PFSK-1 (cell line): ENCODE data around the gene HOXC11.

ENCODE experiments used
- FOXP2 ChIP-seq: optimal IDR thresholded peaks from 2 replicates; pipeline ENCODE3; 2011; ENCODE audit warnings: borderline replicate concordance, control low read depth, inconsistent platforms; ENCODE audit not compliant: insufficient read depth; ENCODE audit errors: extremely low read length, extremely low read depth
- POLR2AphosphoS5 ChIP-seq: IDR thresholded peaks from 2 replicates; pipeline ENCODE4 v1.6.1; 2012; ENCODE audit warnings: low read depth, mild to moderate bottlenecking, control low read depth, low read length, moderate library complexity
- SIN3A ChIP-seq: IDR thresholded peaks from 2 replicates; pipeline ENCODE4 v1.6.1; 2012; ENCODE audit warnings: mild to moderate bottlenecking, low read length, moderate library complexity, borderline replicate concordance; ENCODE audit not compliant: insufficient read depth
- TAF1 ChIP-seq: IDR thresholded peaks from 2 replicates; pipeline ENCODE4 v1.6.1; 2012; ENCODE audit warnings: low read length, control low read depth, borderline replicate concordance; ENCODE audit not compliant: insufficient read depth
- TF ChIP-seq, protein P1 (sequence below), 2 experiments: IDR thresholded peaks; 2 replicates each; pipeline versions ENCODE4 v1.6.1 to v1.8.0; 2011 to 2012; ENCODE audit warnings: low read depth in 2 of 2, low read length in 2 of 2, control low read depth in 1 of 2, inconsistent platforms in 1 of 2, mild to moderate bottlenecking in 1 of 2, moderate library complexity in 1 of 2; ENCODE audit not compliant: insufficient read depth in 1 of 2

HOXC11 gene

DNA sequence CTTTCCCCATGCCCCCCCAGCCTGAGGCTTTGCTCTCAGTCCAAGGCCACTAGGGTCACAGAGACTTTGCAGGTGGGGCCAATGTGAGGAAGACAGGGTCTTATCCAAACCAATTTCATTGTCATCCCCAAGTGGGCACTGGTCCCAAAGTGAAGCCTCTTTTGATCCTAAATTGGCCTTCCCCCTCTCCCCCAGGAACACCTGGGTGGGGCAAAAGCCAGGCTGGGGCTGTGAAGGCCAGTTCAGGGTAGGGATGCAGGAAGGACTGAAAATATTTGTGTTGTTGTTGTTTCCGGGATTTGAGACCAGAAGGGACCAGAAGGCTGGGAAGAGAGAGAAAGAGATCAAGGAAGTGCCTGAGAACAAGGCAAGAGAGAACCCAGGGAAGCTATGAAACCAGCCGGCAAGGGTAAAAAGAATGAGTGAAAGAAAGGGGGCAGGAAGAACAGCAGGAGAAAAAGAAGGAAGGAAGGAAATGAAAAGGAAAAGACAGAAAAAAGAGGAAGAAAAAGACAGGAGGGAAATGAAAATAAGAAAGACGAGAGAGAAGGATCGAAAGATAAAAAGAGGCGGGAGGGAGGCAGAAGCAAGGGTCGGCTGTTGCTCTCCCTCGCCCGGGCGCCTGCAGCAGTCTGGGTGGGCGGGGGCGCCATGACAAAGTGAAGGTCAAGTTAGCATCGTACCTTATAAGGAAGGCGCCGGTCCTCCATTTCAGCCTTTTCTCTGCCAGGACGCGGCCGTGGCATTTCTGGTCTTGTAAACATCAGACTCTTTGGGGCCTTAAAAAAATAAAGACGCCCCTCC is 7.4 kb upstream of the HOXC11 start:
- TF ChIP-seq FOXP2 (no peak), TAF1 (no peak), SIN3A (no peak), POLR2AphosphoS5 (no peak)
- TF ChIP-seq, protein P1, sequence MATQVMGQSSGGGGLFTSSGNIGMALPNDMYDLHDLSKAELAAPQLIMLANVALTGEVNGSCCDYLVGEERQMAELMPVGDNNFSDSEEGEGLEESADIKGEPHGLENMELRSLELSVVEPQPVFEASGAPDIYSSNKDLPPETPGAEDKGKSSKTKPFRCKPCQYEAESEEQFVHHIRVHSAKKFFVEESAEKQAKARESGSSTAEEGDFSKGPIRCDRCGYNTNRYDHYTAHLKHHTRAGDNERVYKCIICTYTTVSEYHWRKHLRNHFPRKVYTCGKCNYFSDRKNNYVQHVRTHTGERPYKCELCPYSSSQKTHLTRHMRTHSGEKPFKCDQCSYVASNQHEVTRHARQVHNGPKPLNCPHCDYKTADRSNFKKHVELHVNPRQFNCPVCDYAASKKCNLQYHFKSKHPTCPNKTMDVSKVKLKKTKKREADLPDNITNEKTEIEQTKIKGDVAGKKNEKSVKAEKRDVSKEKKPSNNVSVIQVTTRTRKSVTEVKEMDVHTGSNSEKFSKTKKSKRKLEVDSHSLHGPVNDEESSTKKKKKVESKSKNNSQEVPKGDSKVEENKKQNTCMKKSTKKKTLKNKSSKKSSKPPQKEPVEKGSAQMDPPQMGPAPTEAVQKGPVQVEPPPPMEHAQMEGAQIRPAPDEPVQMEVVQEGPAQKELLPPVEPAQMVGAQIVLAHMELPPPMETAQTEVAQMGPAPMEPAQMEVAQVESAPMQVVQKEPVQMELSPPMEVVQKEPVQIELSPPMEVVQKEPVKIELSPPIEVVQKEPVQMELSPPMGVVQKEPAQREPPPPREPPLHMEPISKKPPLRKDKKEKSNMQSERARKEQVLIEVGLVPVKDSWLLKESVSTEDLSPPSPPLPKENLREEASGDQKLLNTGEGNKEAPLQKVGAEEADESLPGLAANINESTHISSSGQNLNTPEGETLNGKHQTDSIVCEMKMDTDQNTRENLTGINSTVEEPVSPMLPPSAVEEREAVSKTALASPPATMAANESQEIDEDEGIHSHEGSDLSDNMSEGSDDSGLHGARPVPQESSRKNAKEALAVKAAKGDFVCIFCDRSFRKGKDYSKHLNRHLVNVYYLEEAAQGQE (IDR thresholded peaks at IDR 0.05; ENCODE audit: insufficient read depth in 1 of 2, low read depth in 2 of 2, low read length in 2 of 2) = no peak

DNA sequence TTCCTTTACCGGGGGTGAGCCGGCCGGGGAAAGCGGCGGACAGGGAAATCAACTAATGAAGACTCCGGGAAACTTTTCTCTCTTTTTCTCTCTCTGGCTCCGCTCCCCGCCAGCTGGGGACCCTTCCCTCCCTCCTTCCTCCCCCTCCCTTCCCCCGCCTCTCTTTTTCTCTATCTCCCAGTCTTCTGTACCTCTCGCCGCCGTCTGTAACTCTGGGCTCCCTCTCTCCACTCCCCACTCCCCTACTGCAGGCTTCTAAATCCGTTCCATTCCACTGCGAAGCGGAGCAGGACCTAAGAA is 6.9 kb upstream of the HOXC11 start:
- no peak for TF ChIP-seq SIN3A
- TF ChIP-seq, protein P1 (IDR thresholded peaks at IDR 0.05; ENCODE audit: insufficient read depth in 1 of 2, low read depth in 2 of 2, low read length in 2 of 2) = no peak
- no peak for TF ChIP-seq TAF1
- no peak for TF ChIP-seq FOXP2
- TF ChIP-seq POLR2AphosphoS5 = no peak

- TF ChIP-seq FOXP2 = no peak
- no peak for TF ChIP-seq POLR2AphosphoS5
- TF ChIP-seq, protein P1 (IDR thresholded peaks at IDR 0.05; ENCODE audit: insufficient read depth in 1 of 2, low read depth in 2 of 2, low read length in 2 of 2) = no peak
- no peak for TF ChIP-seq SIN3A
- TF ChIP-seq TAF1 = no peak
Observed at GRCh38 chr12:53966385-53967133, 6.4 kb upstream of the HOXC11 start.

DNA sequence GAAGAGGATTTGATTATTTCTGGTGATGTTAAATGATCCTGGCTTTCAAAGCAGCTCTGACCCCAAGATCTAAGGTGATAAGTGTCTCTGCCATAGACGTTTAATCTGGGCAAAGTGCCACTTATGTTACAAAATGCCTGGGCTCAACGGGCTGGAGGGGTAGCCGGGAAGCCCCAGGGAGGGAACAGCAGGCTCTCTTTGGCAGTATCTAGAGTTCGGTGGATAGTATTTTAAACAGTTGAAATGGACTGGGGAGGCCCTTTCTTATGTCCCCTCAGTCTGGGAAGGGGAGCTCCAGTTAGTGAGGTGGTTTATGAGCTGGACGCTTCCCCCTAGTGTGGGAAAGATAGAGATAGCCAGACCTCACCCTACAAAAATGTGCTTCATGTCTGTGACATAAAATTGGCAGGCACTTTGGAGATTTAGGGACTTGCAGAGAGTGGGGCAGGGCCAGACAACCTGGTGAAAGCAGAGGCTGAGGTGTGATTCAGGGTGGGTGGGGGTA is 5.5 kb upstream of the HOXC11 start:
- TF ChIP-seq FOXP2 (no peak), TAF1 (no peak), POLR2AphosphoS5 (no peak), SIN3A (no peak)
- TF ChIP-seq, protein P1 (IDR thresholded peaks at IDR 0.05; ENCODE audit: insufficient read depth in 1 of 2, low read depth in 2 of 2, low read length in 2 of 2) = no peak
